ENCODE results near the gene OCIAD2.
"Not testable (repeated sequence)": the region's sequence is repeated elsewhere in the genome, so short reads cannot be mapped to it uniquely, and the experiment has no call there.

OCIAD2 gene

DNA sequence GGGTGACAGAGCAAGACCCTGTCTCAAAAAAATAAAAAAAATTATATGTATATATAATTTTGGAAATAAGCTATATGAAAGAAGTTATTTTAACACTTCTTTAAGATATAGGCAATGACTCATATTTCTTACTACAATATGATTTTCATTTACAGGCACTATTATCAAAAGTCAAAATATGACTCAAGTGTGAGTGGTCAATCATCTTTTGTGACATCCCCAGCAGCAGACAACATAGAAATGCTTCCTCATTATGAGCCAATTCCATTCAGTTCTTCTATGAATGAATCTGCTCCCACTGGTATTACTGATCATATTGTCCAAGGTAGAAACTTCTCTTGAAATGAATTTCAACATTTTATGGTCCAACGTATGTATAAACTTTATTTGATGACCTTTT, 54.9 kb downstream of the OCIAD2 start:
- no peak for DNase-seq

DNA sequence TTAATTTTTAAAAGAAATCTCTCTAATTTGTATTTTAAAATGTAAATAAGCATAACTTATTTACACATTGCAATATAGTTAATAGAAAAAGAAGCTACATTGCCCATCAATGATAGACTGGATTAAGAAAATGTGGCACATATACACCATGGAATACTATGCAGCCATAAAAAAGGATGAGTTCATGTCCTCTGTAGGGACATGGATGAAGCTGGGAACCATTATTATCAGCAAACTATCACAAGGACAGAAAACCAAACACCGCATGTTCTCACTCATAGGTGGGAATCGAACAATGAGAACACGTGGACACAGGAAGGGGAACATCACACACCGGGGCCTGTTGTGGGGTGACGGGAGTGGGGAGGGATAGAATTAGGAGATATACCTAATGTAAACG, 57.8 kb downstream of the OCIAD2 start:
- not testable (repeated sequence) for DNase-seq

DNA sequence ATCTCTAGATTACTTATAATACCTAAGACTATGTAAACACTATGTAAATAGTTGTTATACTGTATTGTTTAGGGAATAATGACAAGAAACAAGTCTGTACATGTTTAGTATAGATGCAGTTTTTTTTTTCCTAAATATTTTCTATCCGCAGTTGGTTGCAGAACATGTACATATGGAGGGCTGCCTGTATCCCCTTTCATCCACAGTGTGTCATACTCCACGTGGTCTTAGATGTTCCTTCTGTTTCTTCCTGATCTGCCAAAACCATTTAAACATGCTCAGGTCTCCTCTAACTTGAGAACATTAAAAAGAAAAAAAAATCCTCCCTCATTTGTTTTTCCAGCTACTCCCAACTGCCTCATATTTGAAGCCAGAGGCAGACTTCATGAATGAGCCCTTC, 61.7 kb downstream of the OCIAD2 start:
- no peak for DNase-seq

DNA sequence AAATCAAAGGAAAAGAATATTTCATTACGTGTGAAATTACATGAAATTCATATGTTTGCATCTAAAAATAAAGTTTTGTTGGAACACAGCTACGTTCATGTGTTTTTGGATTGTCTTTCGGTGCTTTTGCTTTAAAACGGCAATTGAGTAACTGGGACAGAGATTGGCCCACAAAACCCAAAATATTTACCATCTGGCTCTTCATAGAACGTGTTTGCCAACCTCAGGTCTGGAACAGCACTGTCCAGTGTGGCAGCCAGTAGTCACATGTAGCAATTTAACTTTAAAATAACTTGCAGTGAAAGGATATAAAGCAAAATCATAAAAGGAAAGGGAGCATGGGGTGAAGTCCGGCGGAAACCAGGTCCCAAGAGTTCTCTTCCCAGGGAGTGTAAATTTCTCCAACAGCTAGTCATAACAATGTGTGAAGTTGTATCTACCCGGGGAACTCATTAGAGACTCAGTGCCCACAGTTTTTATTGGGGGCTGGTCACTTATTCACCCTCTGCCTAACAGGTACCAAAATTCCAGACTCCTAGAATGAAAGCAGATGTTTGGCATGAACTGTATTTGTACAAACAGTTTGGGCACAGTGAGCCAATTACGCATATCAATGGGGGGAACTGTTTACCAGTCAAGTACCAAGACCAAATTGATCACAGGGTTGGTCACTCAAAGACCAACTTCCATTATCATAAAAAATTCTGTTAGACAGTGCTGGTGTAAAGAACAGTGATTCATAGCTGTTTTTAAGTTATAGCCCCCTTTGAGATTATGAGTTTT, 65.3 kb downstream of the OCIAD2 start:
- no peak for DNase-seq

- no peak for DNase-seq
Observed at GRCh38 chr4:48836658-48837057, 69.9 kb downstream of the OCIAD2 start.
